ENCODE data around the gene TAS1R3. TPM values are rescaled to one million over a fixed set of nuclear protein-coding genes. Genes with fewer than 3 reads are reported as not detected.

The TAS1R3 gene
- total and polyA plus RNA-seq, 10 of the 15 experiments (the other 5 are each of a cell fraction or from before 2014, with no cell fraction given): 0.04 to 0.51 (median 0.08) TPM; not detected in 3

DNA sequence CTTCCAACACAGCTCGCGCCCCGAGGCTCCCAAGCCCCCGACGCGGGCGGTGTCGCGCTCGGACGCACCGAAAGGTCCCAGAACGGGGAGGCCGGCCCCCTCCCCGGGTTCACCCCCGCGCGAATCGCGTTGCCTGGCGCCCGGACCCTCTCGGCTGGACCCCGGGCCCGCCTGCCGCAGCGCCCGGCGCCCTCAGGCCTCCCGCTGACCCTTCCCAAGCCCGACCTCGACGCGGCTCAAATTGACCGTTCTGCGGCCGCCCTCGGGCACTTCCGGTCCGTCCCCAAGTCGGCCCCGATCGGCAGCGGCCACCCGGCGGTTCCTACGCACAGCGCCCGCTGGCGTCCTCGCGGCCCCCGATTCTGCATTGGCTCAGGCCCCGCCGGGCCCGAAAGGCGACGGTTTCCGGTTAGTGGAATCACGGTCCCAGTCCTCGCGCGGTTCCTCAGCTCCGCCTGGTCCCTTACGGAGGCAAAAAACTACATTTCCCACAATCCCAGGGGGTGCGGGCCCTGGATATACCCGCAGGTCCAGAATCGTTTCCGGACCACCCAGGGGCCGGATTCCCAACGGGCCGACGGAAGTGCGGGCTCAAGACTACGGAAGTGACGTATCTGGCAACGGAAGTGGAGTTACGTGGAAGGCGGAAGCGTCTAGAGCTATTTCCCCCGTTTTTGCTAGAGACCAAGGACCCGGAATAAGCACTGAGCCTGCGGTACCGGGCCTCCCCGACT is 44.0 kb downstream of the TAS1R3 start, which contains the start of gene AURKAIP1 (continued):
- TF ChIP-seq LARP7 (IDR thresholded peaks at IDR 0.05): peak; percentile 100
- TF ChIP-seq, protein P1, sequence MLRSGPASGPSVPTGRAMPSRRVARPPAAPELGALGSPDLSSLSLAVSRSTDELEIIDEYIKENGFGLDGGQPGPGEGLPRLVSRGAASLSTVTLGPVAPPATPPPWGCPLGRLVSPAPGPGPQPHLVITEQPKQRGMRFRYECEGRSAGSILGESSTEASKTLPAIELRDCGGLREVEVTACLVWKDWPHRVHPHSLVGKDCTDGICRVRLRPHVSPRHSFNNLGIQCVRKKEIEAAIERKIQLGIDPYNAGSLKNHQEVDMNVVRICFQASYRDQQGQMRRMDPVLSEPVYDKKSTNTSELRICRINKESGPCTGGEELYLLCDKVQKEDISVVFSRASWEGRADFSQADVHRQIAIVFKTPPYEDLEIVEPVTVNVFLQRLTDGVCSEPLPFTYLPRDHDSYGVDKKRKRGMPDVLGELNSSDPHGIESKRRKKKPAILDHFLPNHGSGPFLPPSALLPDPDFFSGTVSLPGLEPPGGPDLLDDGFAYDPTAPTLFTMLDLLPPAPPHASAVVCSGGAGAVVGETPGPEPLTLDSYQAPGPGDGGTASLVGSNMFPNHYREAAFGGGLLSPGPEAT (IDR thresholded peaks at IDR 0.05; ENCODE audit: low read depth): peak; percentile 98
- TF ChIP-seq NR2F1 (conservative IDR thresholded peaks at IDR 0.05): peak; percentile 85
- no peak for TF ChIP-seq RFX5 (IDR thresholded peaks at IDR 0.05; ENCODE audit: low read depth, low read length)
- peak; percentile 100 for TF ChIP-seq IKZF1 (conservative IDR thresholded peaks at IDR 0.05)
- TF ChIP-seq GABPA (IDR thresholded peaks at IDR 0.05; ENCODE audit: low read depth): peak; percentile 97
- TF ChIP-seq, protein P2, sequence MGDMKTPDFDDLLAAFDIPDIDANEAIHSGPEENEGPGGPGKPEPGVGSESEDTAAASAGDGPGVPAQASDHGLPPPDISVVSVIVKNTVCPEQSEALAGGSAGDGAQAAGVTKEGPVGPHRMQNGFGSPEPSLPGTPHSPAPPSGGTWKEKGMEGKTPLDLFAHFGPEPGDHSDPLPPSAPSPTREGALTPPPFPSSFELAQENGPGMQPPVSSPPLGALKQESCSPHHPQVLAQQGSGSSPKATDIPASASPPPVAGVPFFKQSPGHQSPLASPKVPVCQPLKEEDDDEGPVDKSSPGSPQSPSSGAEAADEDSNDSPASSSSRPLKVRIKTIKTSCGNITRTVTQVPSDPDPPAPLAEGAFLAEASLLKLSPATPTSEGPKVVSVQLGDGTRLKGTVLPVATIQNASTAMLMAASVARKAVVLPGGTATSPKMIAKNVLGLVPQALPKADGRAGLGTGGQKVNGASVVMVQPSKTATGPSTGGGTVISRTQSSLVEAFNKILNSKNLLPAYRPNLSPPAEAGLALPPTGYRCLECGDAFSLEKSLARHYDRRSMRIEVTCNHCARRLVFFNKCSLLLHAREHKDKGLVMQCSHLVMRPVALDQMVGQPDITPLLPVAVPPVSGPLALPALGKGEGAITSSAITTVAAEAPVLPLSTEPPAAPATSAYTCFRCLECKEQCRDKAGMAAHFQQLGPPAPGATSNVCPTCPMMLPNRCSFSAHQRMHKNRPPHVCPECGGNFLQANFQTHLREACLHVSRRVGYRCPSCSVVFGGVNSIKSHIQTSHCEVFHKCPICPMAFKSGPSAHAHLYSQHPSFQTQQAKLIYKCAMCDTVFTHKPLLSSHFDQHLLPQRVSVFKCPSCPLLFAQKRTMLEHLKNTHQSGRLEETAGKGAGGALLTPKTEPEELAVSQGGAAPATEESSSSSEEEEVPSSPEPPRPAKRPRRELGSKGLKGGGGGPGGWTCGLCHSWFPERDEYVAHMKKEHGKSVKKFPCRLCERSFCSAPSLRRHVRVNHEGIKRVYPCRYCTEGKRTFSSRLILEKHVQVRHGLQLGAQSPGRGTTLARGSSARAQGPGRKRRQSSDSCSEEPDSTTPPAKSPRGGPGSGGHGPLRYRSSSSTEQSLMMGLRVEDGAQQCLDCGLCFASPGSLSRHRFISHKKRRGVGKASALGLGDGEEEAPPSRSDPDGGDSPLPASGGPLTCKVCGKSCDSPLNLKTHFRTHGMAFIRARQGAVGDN (IDR thresholded peaks at IDR 0.05): peak; percentile 80
- TF ChIP-seq, protein P3, sequence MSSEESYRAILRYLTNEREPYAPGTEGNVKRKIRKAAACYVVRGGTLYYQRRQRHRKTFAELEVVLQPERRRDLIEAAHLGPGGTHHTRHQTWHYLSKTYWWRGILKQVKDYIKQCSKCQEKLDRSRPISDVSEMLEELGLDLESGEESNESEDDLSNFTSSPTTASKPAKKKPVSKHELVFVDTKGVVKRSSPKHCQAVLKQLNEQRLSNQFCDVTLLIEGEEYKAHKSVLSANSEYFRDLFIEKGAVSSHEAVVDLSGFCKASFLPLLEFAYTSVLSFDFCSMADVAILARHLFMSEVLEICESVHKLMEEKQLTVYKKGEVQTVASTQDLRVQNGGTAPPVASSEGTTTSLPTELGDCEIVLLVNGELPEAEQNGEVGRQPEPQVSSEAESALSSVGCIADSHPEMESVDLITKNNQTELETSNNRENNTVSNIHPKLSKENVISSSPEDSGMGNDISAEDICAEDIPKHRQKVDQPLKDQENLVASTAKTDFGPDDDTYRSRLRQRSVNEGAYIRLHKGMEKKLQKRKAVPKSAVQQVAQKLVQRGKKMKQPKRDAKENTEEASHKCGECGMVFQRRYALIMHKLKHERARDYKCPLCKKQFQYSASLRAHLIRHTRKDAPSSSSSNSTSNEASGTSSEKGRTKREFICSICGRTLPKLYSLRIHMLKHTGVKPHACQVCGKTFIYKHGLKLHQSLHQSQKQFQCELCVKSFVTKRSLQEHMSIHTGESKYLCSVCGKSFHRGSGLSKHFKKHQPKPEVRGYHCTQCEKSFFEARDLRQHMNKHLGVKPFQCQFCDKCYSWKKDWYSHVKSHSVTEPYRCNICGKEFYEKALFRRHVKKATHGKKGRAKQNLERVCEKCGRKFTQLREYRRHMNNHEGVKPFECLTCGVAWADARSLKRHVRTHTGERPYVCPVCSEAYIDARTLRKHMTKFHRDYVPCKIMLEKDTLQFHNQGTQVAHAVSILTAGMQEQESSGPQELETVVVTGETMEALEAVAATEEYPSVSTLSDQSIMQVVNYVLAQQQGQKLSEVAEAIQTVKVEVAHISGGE (CRISPR knock-in tag; IDR thresholded peaks at IDR 0.05): peak; percentile 99
- peak; percentile 99 for TF ChIP-seq STAT1 (conservative IDR thresholded peaks at IDR 0.05)
- peak; percentile 89 for TF ChIP-seq PML (IDR thresholded peaks at IDR 0.05; ENCODE audit: low read length)
- peak; percentile 22 for TF ChIP-seq MYC (IDR thresholded peaks at IDR 0.05; ENCODE audit: insufficient read depth, insufficient read length, insufficient replicate concordance, low read length, severe bottlenecking)
- peak; percentile 84 for TF ChIP-seq POLR2AphosphoS5 (IDR thresholded peaks at IDR 0.05; ENCODE audit: low read length)
- TF ChIP-seq, protein P4, sequence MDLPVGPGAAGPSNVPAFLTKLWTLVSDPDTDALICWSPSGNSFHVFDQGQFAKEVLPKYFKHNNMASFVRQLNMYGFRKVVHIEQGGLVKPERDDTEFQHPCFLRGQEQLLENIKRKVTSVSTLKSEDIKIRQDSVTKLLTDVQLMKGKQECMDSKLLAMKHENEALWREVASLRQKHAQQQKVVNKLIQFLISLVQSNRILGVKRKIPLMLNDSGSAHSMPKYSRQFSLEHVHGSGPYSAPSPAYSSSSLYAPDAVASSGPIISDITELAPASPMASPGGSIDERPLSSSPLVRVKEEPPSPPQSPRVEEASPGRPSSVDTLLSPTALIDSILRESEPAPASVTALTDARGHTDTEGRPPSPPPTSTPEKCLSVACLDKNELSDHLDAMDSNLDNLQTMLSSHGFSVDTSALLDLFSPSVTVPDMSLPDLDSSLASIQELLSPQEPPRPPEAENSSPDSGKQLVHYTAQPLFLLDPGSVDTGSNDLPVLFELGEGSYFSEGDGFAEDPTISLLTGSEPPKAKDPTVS (IDR thresholded peaks at IDR 0.05; ENCODE audit: low read depth, low read length): no peak
- no peak; the same call in 1 of the 2 replicates for TF ChIP-seq NFIC (IDR thresholded peaks at IDR 0.05; ENCODE audit: low read depth, low read length)
- peak; percentile 92 for TF ChIP-seq KLF5 (IDR thresholded peaks at IDR 0.05; ENCODE audit: partially characterized antibody)
- no peak for TF ChIP-seq HDGF (IDR thresholded peaks at IDR 0.05)
- TF ChIP-seq ZBED1 (IDR thresholded peaks at IDR 0.05; ENCODE audit: borderline replicate concordance): no peak
- TF ChIP-seq SMAD5 (IDR thresholded peaks at IDR 0.05; ENCODE audit: low read depth): no peak; the same call in 1 of the 2 replicates
- peak; percentile 90; the same call in 1 of the 2 replicates for TF ChIP-seq RBBP5 (conservative IDR thresholded peaks at IDR 0.05)
- TF ChIP-seq POLR2AphosphoS2 (IDR thresholded peaks at IDR 0.05; ENCODE audit: low read depth, low read length): peak; percentile 77; the same call in 1 of the 2 replicates
- no peak; the same call in 1 of the 2 replicates for TF ChIP-seq TCF7 (IDR thresholded peaks at IDR 0.05; ENCODE audit: borderline replicate concordance)

Measured in GM12878 (cell line).